PC-3 (cell line): Measurements from ENCODE around the gene AMELY.

Experiments used
- EZH2 ChIP-seq: fragments of 300-600 bp; sonication (generic); IDR thresholded peaks from one replicate; pipeline ENCODE4 v1.6.1; 2017; ENCODE audit warnings: antibody characterized with exemption, mild to moderate bottlenecking, low read length; ENCODE audit not compliant: unreplicated experiment
- EZH2phosphoT487 ChIP-seq: fragments of 300-600 bp; sonication (generic); IDR thresholded peaks from 2 replicates; pipeline ENCODE4 v1.6.1; 2018; ENCODE audit warnings: mild to moderate bottlenecking, antibody characterized with exemption, low read length, borderline replicate concordance
- TF ChIP-seq, protein P1 (sequence below): fragments of 300-600 bp; sonication (generic); conservative IDR thresholded peaks from 2 replicates; pipeline ENCODE4 v1.5.1; 2017; ENCODE audit warnings: antibody characterized with exemption, low read depth, mild to moderate bottlenecking, low read length

GRCh38 chrY:6947695-6948094 is 36.1 kb upstream of the AMELY start:
- TF ChIP-seq EZH2: no peak
- TF ChIP-seq, protein P1, sequence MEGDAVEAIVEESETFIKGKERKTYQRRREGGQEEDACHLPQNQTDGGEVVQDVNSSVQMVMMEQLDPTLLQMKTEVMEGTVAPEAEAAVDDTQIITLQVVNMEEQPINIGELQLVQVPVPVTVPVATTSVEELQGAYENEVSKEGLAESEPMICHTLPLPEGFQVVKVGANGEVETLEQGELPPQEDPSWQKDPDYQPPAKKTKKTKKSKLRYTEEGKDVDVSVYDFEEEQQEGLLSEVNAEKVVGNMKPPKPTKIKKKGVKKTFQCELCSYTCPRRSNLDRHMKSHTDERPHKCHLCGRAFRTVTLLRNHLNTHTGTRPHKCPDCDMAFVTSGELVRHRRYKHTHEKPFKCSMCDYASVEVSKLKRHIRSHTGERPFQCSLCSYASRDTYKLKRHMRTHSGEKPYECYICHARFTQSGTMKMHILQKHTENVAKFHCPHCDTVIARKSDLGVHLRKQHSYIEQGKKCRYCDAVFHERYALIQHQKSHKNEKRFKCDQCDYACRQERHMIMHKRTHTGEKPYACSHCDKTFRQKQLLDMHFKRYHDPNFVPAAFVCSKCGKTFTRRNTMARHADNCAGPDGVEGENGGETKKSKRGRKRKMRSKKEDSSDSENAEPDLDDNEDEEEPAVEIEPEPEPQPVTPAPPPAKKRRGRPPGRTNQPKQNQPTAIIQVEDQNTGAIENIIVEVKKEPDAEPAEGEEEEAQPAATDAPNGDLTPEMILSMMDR: no peak
- no peak for TF ChIP-seq EZH2phosphoT487
